ENCODE results near the gene FNDC10. TPM values are rescaled to one million over a fixed set of nuclear protein-coding genes. Genes with fewer than 3 reads are reported as not detected.

FNDC10 gene
- total and polyA plus RNA-seq, 2 experiments from 2014 or later: 2.1 to 8.8 TPM

DNA sequence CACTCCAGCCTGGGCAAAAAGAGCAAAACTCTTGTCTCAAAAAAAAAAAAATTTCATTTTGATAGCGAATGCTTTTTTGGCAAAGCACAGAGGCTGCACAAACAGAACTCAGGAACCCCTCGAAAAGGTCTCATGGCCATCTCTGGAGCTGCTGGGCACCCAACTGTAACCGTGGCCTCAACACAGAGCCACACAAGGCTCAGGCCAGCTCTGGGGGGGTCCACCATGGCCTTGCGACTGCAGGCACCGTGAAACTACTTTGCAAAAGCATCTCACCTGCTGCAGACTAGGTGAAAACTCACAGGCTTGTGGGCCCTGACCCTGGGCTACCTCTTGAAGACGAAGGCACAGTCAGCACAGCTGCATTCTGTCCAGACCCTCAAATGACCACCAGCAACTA, 43.4 kb downstream of the FNDC10 start:
- H3K4me2 ChIP-seq: no peak overlapping the region
- H2AFZ ChIP-seq: no peak overlapping the region
- H3K27me3 ChIP-seq: no peaks in the 10 kb centered on the region
- H3K79me2 ChIP-seq: peaks cover 26% of the 10 kb centered on the region
- DNase-seq (ENCODE audit: low spot score): no peak
- H3K4me1 ChIP-seq (ENCODE audit: insufficient read depth): no peaks in the 10 kb centered on the region
- H3K9me3 ChIP-seq (ENCODE audit: low read depth): no peaks in the 10 kb centered on the region
- 99% methylated on average over 6 of the region's 6 CpGs for WGBS (ENCODE audit: low lambda C conversion rate, missing lambda C conversion rate)
- no peak overlapping the region for H3K27ac ChIP-seq
- H3K36me3 ChIP-seq (replicated peaks; ENCODE audit: insufficient read depth, low read depth): no peaks in the 10 kb centered on the region
- peaks cover 4% of the 10 kb centered on the region for H4K20me1 ChIP-seq (ENCODE audit: insufficient read depth, poor library complexity, severe bottlenecking)
- no peak overlapping the region for H3K4me3 ChIP-seq
- H3K9me2 ChIP-seq (replicated peaks; ENCODE audit: insufficient read depth): no peaks in the 10 kb centered on the region
- TF ChIP-seq EZH2 (IDR thresholded peaks at IDR 0.05; ENCODE audit: borderline replicate concordance) (no peak), EZH2phosphoT487 (IDR thresholded peaks at IDR 0.05; ENCODE audit: low read depth, severe bottlenecking, unreplicated experiment) (no peak)
- TF ChIP-seq, protein P1, sequence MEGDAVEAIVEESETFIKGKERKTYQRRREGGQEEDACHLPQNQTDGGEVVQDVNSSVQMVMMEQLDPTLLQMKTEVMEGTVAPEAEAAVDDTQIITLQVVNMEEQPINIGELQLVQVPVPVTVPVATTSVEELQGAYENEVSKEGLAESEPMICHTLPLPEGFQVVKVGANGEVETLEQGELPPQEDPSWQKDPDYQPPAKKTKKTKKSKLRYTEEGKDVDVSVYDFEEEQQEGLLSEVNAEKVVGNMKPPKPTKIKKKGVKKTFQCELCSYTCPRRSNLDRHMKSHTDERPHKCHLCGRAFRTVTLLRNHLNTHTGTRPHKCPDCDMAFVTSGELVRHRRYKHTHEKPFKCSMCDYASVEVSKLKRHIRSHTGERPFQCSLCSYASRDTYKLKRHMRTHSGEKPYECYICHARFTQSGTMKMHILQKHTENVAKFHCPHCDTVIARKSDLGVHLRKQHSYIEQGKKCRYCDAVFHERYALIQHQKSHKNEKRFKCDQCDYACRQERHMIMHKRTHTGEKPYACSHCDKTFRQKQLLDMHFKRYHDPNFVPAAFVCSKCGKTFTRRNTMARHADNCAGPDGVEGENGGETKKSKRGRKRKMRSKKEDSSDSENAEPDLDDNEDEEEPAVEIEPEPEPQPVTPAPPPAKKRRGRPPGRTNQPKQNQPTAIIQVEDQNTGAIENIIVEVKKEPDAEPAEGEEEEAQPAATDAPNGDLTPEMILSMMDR (IDR thresholded peaks at IDR 0.05; ENCODE audit: poor library complexity): no peak

DNA sequence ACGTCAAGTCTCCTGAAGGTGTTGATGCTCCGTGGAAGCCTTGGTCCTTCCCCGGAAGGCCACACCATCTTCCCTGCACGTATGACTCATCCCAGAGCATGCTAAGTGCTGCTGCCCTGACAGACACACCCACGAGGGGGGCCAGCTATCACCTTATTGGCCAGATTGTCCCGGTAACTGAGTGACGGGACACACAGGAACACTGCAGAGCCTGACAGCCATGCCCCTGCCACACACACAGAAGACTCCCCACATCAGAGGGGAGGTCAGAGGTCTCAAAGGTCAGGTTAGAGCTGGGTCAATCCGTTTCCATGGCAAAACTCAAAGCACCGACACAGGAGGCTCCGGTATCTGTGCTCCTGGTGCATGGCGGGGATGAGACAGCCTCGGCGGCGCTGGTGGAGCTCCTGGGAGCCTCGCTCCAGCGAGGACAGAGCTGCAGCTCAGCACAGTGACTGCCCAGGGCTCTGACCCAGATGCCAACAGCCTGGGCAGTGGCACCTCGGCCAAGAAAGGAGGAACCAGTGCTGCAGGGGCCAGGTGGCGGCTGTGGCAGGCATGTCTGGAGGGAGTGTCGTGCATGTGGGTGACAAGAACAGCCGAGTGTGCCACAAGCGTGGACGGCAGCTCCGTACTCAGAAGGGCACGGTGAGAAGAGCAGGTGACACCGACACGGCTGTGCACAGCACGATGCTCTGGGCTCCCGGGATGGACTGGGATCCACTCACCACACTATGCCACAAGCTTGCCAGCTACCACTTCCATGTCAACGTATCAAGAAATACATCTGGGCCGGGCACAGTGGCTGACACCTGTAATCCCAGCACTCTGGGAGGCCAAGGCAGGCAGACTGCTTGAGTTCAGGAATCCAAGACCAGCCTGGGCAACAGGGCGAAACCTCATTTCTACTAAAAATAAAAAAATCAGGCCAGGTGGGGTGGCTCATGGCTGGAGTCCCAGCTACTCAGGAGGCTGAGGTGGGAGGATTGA, 44.7 kb downstream of the FNDC10 start:
- Histone ChIP-seq H3K4me2 (no peak overlapping the region), H3K27ac (no peak overlapping the region), H3K36me3 (replicated peaks; ENCODE audit: insufficient read depth, low read depth) (no peaks in the 10 kb centered on the region), H3K9me3 (ENCODE audit: low read depth) (no peaks in the 10 kb centered on the region), H3K9me2 (replicated peaks; ENCODE audit: insufficient read depth) (no peaks in the 10 kb centered on the region), H3K4me1 (ENCODE audit: insufficient read depth) (no peaks in the 10 kb centered on the region), H3K79me2 (peaks cover 30% of the 10 kb centered on the region), H2AFZ (no peak overlapping the region), H3K27me3 (no peaks in the 10 kb centered on the region), H4K20me1 (ENCODE audit: insufficient read depth, poor library complexity, severe bottlenecking) (peaks cover 11% of the 10 kb centered on the region), H3K4me3 (no peak overlapping the region)
- peak; percentile 66 for DNase-seq (ENCODE audit: low spot score)
- TF ChIP-seq EZH2 (IDR thresholded peaks at IDR 0.05; ENCODE audit: borderline replicate concordance) (no peak), EZH2phosphoT487 (IDR thresholded peaks at IDR 0.05; ENCODE audit: low read depth, severe bottlenecking, unreplicated experiment) (no peak)
- TF ChIP-seq, protein P1 (IDR thresholded peaks at IDR 0.05; ENCODE audit: poor library complexity): no peak
- 80% methylated on average over 31 of the region's 31 CpGs for WGBS (ENCODE audit: low lambda C conversion rate, missing lambda C conversion rate)

DNA sequence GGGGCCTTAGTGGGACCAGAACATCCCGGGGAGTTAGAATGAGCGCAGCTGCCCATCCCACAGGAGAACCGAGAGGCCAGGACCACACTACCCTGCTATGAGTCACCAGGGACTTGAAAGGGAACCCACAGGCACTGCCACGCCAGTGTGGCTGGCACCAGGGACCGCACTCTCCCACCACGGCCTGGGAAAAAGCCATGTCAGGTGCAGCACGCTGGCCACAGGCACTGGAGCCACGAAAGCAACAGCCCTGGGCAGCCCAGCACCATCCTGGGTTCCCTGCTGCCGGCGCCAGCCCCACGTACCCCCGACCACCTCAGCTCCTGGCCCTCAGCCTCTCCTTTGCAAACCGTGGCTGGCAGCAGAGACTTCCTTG, 45.4 kb downstream of the FNDC10 start:
- Histone ChIP-seq H3K79me2 (peaks cover 28% of the 10 kb centered on the region), H3K27ac (no peak overlapping the region), H3K27me3 (no peaks in the 10 kb centered on the region), H4K20me1 (ENCODE audit: insufficient read depth, poor library complexity, severe bottlenecking) (peaks cover 12% of the 10 kb centered on the region), H3K9me3 (ENCODE audit: low read depth) (no peaks in the 10 kb centered on the region), H3K4me2 (no peak overlapping the region), H3K4me3 (no peak overlapping the region), H3K36me3 (replicated peaks; ENCODE audit: insufficient read depth, low read depth) (no peaks in the 10 kb centered on the region), H2AFZ (no peak overlapping the region), H3K4me1 (ENCODE audit: insufficient read depth) (no peaks in the 10 kb centered on the region), H3K9me2 (replicated peaks; ENCODE audit: insufficient read depth) (no peaks in the 10 kb centered on the region)
- WGBS (ENCODE audit: low lambda C conversion rate, missing lambda C conversion rate): 92% methylated on average over 13 of the region's 13 CpGs
- no peak for DNase-seq (ENCODE audit: low spot score)
- TF ChIP-seq, protein P1 (IDR thresholded peaks at IDR 0.05; ENCODE audit: poor library complexity): no peak
- TF ChIP-seq EZH2 (IDR thresholded peaks at IDR 0.05; ENCODE audit: borderline replicate concordance): no peak
- TF ChIP-seq EZH2phosphoT487 (IDR thresholded peaks at IDR 0.05; ENCODE audit: low read depth, severe bottlenecking, unreplicated experiment): no peak

Data from hepatocyte (in vitro differentiated cells).